Epithelial cell of proximal tubule (primary cell): ENCODE measurements around the gene RPTOR. TPM values are rescaled to one million over a fixed set of nuclear protein-coding genes. Genes with fewer than 3 reads are reported as not detected.

Experiments used
- DNase-seq: peaks from one replicate; pipeline ENCODE4 v3.0.0-alpha.2; 2011; ENCODE audit warnings: low read depth
- H3K4me3 ChIP-seq: 2 replicates; pipeline ENCODE4 v1.5.1; 2011; ENCODE audit warnings: low read depth, mild to moderate bottlenecking, low read length
- total RNA-seq: library from RNA; depleted of rRNA; stranded (reverse); fragments of >200 nt; gene quantifications from 2 replicates; pipeline ENCODE4 v1.2.3, GENCODE V29; 2015
- TF ChIP-seq, protein P1 (sequence below): conservative IDR thresholded peaks from 2 replicates; pipeline ENCODE4 v1.5.1; 2012; ENCODE audit warnings: low read depth, mild to moderate bottlenecking, low read length

RPTOR gene
- total RNA-seq, 1 donor from 2014 or later, result 24.4 TPM

DNA sequence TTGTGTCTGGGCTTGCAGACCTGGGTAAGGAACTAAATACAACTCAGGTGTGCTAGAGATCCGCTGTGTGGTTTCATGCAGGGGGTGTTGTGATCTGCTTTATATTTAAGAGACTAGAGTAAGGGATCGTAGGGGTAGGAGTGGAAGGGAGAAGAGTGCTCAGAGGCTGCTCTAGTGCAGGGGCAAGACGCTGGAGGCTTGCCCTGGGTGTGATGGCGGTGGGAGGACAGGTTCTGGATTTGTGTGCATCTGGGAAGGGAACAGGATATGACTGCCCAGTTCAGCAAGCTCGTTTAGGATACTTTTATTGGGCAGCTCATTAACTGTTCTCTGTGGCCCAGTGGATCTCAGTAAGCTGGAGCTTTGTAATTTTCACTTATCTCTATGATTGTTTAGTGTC is 47.6 kb downstream of the RPTOR start:
- TF ChIP-seq, protein P1, sequence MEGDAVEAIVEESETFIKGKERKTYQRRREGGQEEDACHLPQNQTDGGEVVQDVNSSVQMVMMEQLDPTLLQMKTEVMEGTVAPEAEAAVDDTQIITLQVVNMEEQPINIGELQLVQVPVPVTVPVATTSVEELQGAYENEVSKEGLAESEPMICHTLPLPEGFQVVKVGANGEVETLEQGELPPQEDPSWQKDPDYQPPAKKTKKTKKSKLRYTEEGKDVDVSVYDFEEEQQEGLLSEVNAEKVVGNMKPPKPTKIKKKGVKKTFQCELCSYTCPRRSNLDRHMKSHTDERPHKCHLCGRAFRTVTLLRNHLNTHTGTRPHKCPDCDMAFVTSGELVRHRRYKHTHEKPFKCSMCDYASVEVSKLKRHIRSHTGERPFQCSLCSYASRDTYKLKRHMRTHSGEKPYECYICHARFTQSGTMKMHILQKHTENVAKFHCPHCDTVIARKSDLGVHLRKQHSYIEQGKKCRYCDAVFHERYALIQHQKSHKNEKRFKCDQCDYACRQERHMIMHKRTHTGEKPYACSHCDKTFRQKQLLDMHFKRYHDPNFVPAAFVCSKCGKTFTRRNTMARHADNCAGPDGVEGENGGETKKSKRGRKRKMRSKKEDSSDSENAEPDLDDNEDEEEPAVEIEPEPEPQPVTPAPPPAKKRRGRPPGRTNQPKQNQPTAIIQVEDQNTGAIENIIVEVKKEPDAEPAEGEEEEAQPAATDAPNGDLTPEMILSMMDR, result no peak
- no peak for DNase-seq
- H3K4me3 ChIP-seq, result no peak overlapping the region

DNA sequence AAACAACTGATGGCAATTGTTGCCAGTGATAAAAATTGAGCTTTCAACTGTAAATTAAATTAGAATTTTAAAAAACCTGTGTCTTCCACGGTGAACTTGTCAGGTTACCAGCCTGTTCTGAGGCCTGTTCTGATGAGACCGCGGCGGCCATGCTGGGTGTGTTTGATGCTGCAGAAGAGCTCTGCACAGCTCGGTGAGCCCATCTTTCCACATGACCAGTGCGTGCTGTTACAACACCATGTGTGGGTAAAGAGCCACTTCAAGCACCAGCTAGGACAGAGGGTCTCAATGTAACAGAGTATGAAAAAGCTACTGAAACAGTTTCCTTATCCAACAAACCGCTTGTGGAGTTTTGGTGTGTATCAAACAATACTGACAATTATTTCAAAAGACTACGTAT is 48.5 kb downstream of the RPTOR start:
- no peak for DNase-seq
- H3K4me3 ChIP-seq, result no peak overlapping the region
- TF ChIP-seq, protein P1, result no peak

DNA sequence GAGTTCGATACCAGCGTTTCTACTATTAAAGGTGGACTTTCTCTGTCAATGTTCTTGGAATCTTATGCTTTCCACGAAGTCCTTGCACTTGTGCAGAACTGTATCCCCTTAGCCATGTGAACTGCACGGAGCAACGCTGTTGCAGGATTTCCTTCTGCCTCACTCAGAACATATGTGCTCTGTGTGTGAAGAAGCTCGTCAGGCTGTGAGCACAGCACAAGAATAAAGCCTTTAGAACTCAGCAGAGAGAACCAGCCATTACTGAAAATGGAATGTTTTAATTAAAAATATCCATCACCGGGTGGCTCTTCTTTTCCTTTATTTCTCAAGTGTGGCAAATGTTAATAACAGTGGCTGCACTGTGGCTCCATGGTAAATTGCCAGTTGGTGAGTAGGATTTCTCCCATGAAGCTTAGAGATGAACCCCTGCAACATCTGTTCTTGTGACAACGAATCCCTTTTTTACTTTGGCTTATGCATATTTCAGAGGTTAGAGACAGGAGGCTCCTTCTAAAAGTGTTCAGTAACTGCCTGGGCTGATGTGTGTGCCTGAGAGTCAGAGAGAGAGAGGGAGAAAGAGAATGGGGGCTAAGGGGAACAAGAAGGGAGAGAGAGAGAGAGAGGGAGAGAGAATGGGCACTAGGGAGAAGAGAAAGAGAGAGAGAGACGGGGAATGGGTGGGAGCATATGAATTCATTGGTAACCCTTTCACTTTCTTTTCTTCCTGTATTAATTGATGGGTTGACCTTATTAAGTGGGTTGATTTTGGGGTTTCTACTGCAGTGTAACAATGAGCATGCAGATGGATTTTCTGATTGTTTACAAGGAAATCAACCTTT is 50.0 kb downstream of the RPTOR start:
- no peak for DNase-seq
- TF ChIP-seq, protein P1, result no peak
- no peak overlapping the region for H3K4me3 ChIP-seq

DNA sequence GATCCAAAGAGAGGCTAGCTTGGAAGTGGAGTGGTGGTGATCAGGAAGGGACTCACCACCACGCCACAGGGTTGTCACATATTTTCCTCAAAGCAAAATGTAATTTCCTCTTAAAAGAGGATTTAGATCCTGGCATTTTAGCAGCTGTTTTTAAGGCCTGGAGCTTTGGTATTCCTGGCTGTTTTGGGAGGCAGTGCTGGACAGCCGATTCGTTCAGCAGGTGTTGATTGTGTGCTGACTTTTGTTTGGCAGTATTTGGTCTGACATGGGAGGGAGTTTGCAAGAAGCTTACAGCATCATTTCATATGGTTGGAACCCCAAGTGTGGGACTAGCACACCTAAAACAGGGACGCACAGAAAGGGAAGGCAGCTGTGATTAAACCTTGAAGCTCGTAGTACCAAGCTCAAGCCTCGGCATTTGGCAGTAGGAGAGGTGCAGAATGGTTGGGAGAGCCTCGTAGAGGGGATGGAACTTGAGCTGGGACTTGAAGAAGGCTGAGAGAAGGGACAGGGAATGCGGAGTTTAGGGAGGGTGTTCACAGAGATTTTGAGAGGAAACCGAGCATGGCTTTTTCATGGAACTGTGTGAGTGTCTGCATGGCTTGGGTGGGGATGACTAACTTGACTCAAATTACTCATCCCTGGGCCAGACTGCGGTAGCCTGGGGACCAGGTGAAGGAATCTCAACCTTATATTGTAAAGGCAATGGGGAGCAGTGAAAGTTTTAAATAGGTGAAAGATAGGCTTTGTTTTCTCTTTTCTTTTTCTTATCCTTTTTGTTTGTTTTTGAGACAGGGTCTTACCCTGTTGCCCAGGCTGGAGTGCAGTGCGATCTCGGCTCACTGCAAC is 52.3 kb downstream of the RPTOR start:
- no peak for DNase-seq
- no peak overlapping the region for H3K4me3 ChIP-seq
- TF ChIP-seq, protein P1, result no peak

DNA sequence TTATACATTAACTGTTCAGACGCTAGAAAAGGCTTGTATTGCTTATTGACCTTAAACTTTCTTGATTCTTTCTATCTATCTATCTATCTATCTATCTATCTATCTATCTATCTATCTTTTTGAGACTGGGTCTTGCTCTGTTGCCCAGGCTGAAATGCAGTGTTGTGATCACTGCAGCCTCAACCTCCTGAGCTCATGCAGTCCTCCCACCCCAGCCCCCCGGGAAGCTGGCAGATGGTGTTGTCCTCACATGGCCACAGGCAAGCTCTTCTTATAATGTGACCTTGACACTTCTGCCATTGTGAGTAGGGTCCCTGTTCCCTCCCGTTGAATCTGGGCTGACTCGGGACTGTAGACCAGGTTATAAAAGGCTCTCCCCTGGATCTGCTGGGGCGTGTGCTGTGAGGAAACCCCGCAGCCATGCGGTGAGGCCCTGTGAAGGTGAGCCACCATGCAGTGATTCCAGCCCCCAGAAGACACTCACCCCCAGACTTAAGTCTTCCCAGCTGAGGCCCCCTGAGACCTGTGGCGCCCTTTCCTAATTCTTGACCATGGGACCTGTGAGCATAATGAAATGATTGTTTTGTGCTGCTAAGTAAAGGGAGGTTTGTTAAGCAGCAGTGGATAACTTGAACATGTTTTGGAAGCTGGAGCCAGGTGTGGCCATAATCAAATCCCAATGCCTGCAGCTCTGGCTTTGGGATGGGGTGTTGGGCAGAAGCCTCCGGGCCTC is 54.3 kb downstream of the RPTOR start:
- TF ChIP-seq, protein P1, result no peak

DNA sequence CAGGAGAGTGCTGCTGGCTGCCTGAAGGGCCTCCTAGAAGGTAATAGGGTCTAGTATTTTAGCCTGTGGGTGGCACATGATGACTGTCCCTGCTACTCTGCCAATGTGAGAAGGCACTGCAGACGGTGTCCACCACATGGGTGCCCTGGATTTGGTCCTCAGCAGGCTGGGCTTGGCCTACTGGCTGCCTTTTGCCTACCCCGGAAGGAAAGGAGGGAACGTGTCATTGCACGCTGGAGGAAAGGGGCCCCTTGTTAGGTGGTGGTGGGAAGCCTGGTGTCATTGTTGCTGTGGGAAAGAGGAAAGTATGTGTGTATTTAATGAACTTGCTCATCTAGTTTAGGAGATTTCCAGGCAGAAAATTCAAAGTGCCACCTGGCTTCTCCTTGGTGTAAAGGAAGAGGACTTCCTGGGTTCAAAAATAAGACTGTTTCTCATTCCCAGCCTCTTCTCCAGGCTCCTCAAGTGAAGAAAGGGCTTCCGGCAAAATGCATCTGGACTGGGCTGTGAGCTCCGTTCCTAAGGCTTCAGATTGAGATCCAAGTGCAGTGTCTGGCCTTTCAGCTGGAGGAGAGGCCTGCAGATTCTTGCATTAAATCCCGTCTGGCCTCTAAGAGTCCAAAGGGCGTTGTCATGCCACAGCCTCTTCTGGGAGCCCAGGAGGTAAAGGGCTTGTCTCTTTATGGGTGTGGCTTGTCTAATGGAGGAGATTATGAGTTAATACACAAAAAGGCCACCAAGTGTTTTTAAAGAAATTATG is 55.1 kb downstream of the RPTOR start:
- TF ChIP-seq, protein P1, result no peak
- no peak for DNase-seq

More for the DNA sequence above, 54.3 kb downstream of the RPTOR start:
- no peak for DNase-seq
- no peak overlapping the region for H3K4me3 ChIP-seq

More for the DNA sequence above, 55.1 kb downstream of the RPTOR start:
- no peak overlapping the region for H3K4me3 ChIP-seq
